Gastroesophageal sphincter (tissue), 4 donors: Measurements from ENCODE around the gene TK1. TPM values are rescaled to one million over a fixed set of nuclear protein-coding genes. Genes with fewer than 3 reads are reported as not detected.

ENCODE experiments used
- ATAC-seq: fragments of 150-250 bp; one replicate; pipeline ENCODE4 v1.9.1; 2016; ENCODE audit warnings: mild to moderate bottlenecking, moderate library complexity
- H3K27ac ChIP-seq, 4 donors: fragments of 200-600 bp; sonication (generic) in 3 of 4; 1 replicate in 3 of 4; 2 replicates in 1 of 4; pipeline ENCODE4 v1.5.1; 2016 to 2019
- H3K27me3 ChIP-seq: fragments of 200-600 bp; sonication (generic); one replicate; pipeline ENCODE4 v1.5.1; 2019
- H3K36me3 ChIP-seq, 2 donors: fragments of 200-600 bp; sonication (generic); one replicate each; pipeline ENCODE4 v1.5.1; 2019; ENCODE audit warnings: control low read depth in 1 of 2
- H3K4me1 ChIP-seq, 3 donors: fragments of 200-600 bp; sonication (generic); 1 replicate in 2 of 3; 2 replicates in 1 of 3; pipeline ENCODE4 v1.5.1; 2016 to 2019; ENCODE audit warnings: control low read depth in 2 of 3
- H3K4me3 ChIP-seq, 2 donors: fragments of 200-600 bp; sonication (generic); one replicate each; pipeline ENCODE4 v1.5.1; 2019; ENCODE audit warnings: mild to moderate bottlenecking in 1 of 2, moderate library complexity in 1 of 2
- H3K9me3 ChIP-seq, 3 donors: fragments of 200-600 bp; sonication (generic); one replicate each; pipeline ENCODE4 v1.5.1; 2017 to 2019; ENCODE audit warnings: control low read depth in 2 of 3
- POLR2A ChIP-seq, 2 donors: fragments of 450-650 bp; IDR thresholded peaks; one replicate each; pipeline ENCODE4 v1.6.1; 2017; ENCODE audit warnings: antibody characterized with exemption in 2 of 2, mild to moderate bottlenecking in 2 of 2, moderate library complexity in 1 of 2
- POLR2AphosphoS5 ChIP-seq: sonication (generic); formaldehyde crosslinking; IDR thresholded peaks from one replicate; pipeline ENCODE4 v1.6.1; 2017; ENCODE audit warnings: antibody characterized with exemption
- WGBS, 2 donors: methylation state at CpG; one replicate each; pipeline ENCODE4 v1.1.5; 2018; ENCODE audit warnings: low coverage in 1 of 2; 5-methylcytosine and 5-hydroxymethylcytosine counted together
- small RNA-seq, 4 donors: library from RNA; depleted of rRNA; stranded (forward); fragments of <200 nt; gene quantifications; one replicate each; pipeline ENCODE3, GENCODE V24; 2016
- total RNA-seq, 4 donors: library from RNA; depleted of rRNA; stranded (reverse); fragments of >200 nt; gene quantifications; one replicate each; pipeline ENCODE4 v1.1.0, GENCODE V29; 2016

TK1 gene
- total RNA-seq, 4 donors from 2014 or later = 3.4 to 24.8 (median 12.1) TPM

DNA sequence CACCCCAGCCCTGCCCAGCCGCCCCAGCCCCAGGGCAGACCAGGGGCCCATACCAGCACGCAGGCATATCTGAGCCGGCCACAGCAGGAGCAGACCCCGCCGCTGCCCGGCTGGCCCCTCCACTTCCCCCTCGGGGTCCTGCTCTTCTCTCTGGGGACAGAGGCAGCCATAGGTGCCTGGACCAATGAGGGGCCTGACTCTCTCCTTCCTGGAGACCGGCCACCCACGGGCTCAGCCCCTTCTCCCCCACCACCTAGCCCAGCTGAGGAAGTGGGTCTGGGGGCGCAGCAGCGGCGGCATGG, 62.1 kb downstream of the TK1 start:
- WGBS, 2 donors = no CpG with 5 or more reads among the region's 12 CpGs
- no peak for ATAC-seq
- H3K4me3 ChIP-seq = no peak overlapping the region
- H3K27me3 ChIP-seq = peaks cover 31% of the 10 kb centered on the region
- TF ChIP-seq POLR2AphosphoS5 (no peak), POLR2A (IDR thresholded peaks at IDR 0.05) (peak in 1 of 2 donors; percentile 5)
- H3K4me1 ChIP-seq = peaks cover 0 to 59% (median 21%) of the 10 kb centered on the region in 3 donors
- H3K27ac ChIP-seq = peak overlapping the region in 3 of 4 donors; percentile 77 to 81 (median 81)
- H3K36me3 ChIP-seq = peaks cover 0 to 58% of the 10 kb centered on the region in 2 donors
- no peaks in the 10 kb centered on the region for H3K9me3 ChIP-seq

Small RNA genes lying within 50 kb of the gene (small RNA-seq; reads per million reads assigned to genes)
- gene AC087645.1 = 0 reads per million in 4 donors

Other genes with a start within 250 kb of the TK1 start
- gene TNRC6C, start 228.3 kb downstream of the TK1 start, total RNA-seq = 10 to 100 TPM; 15.8 to 30.3 (median 27.7) TPM
- 10 to 100 TPM; 12.4 to 19.0 (median 15.5) TPM for gene TMC6, start 58.3 kb downstream of the TK1 start, total RNA-seq
- gene TMC8, start 56.3 kb downstream of the TK1 start, total RNA-seq = 10 to 100 TPM in 1 of 4 donors, 1 to 10 TPM in 3; 1.7 to 12.0 (median 3.0) TPM
- gene C17orf99, start 40.7 kb downstream of the TK1 start, total RNA-seq = not detected
- gene SYNGR2, start 18.5 kb downstream of the TK1 start, total RNA-seq = 100 to 1,000 TPM in 1 of 4 donors, 10 to 100 TPM in 3; 49.9 to 151 (median 81.2) TPM
- gene AFMID, start 310 bp upstream of the TK1 start, total RNA-seq = 10 to 100 TPM; 14.9 to 43.9 (median 31.6) TPM
- 1 to 10 TPM in 1 of 4 donors, under 1 TPM in 1, not detected in 2; 0.27 to 1.6 TPM for gene BIRC5, start 27.2 kb upstream of the TK1 start, total RNA-seq
- not detected for gene TMEM235, start 44.6 kb upstream of the TK1 start, total RNA-seq
- 100 to 1,000 TPM in 1 of 4 donors, 10 to 100 TPM in 3; 11.5 to 423 (median 38.2) TPM for gene SOCS3, start 173.0 kb upstream of the TK1 start, total RNA-seq
- gene PGS1, start 191.6 kb upstream of the TK1 start, total RNA-seq = 10 to 100 TPM; 24.1 to 53.0 (median 38.8) TPM